ENCODE data around the gene ARG2. TPM values are rescaled to one million over a fixed set of nuclear protein-coding genes. Genes with fewer than 3 reads are reported as not detected.

ARG2 gene
- total and polyA plus RNA-seq, 9 of the 15 experiments (the other 6 are each of a cell fraction or from before 2014, with no cell fraction given): 6.2 to 75.0 (median 17.8) TPM

- POLR2A ChIA-PET: no interaction called here
- no TSS peak for BruUV-seq (replicated peaks)
These were observed 18.9 kb downstream of the ARG2 start for GRCh38 chr14:67638642-67639041.

More at GRCh38 chr14:67638642-67639041, 18.9 kb downstream of the ARG2 start:
- Histone ChIP-seq H3K4me3 (no peak overlapping the region), H3K4me1 (replicated peaks in 1 of 2; ENCODE audit: control insufficient read depth in 2 of 2, insufficient read depth in 2 of 2, low read length in 2 of 2) (peaks cover 0 to 46% of the 10 kb centered on the region in 2 experiments; a peak in 3 of 5 replicates), H3K27ac (ENCODE audit: extremely low read depth, low read depth, low read length) (no peak overlapping the region; the same call in 2 of the 3 replicates), H4K20me1 (replicated peaks; ENCODE audit: control insufficient read depth, insufficient read depth, low read length) (no peaks in the 10 kb centered on the region), H2AFZ (ENCODE audit: low read depth, low read length) (no peak overlapping the region), H3K27me3 (ENCODE audit: control insufficient read depth in 2 of 2, insufficient read depth in 2 of 2, low read length in 2 of 2) (no peaks in the 10 kb centered on the region), H3K36me3 (ENCODE audit: control insufficient read depth, insufficient read depth, low read length) (peaks cover 5% of the 10 kb centered on the region; the same call in 1 of the 3 replicates), H3K9me1 (ENCODE audit: control insufficient read depth, insufficient read depth, low read length) (no peaks in the 10 kb centered on the region), H3K9ac (ENCODE audit: insufficient read depth in 1 of 2, low read depth in 2 of 2, low read length in 2 of 2) (no peak overlapping the region), H3K79me2 (ENCODE audit: control insufficient read depth, insufficient read depth, low read length) (no peaks in the 10 kb centered on the region), H3K9me3 (replicated peaks; ENCODE audit: control insufficient read depth, insufficient read depth, low read depth, low read length) (no peaks in the 10 kb centered on the region), H3K4me2 (ENCODE audit: insufficient read depth, low read length) (no peak overlapping the region)
- TF ChIP-seq, protein P1, sequence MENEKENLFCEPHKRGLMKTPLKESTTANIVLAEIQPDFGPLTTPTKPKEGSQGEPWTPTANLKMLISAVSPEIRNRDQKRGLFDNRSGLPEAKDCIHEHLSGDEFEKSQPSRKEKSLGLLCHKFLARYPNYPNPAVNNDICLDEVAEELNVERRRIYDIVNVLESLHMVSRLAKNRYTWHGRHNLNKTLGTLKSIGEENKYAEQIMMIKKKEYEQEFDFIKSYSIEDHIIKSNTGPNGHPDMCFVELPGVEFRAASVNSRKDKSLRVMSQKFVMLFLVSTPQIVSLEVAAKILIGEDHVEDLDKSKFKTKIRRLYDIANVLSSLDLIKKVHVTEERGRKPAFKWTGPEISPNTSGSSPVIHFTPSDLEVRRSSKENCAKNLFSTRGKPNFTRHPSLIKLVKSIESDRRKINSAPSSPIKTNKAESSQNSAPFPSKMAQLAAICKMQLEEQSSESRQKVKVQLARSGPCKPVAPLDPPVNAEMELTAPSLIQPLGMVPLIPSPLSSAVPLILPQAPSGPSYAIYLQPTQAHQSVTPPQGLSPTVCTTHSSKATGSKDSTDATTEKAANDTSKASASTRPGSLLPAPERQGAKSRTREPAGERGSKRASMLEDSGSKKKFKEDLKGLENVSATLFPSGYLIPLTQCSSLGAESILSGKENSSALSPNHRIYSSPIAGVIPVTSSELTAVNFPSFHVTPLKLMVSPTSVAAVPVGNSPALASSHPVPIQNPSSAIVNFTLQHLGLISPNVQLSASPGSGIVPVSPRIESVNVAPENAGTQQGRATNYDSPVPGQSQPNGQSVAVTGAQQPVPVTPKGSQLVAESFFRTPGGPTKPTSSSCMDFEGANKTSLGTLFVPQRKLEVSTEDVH (IDR thresholded peaks at IDR 0.05; ENCODE audit: low read depth, partially characterized antibody): no peak
- TF ChIP-seq MED1 (CRISPR knock-in tag; IDR thresholded peaks at IDR 0.05; ENCODE audit: borderline replicate concordance): no peak
- TF ChIP-seq, protein P2, sequence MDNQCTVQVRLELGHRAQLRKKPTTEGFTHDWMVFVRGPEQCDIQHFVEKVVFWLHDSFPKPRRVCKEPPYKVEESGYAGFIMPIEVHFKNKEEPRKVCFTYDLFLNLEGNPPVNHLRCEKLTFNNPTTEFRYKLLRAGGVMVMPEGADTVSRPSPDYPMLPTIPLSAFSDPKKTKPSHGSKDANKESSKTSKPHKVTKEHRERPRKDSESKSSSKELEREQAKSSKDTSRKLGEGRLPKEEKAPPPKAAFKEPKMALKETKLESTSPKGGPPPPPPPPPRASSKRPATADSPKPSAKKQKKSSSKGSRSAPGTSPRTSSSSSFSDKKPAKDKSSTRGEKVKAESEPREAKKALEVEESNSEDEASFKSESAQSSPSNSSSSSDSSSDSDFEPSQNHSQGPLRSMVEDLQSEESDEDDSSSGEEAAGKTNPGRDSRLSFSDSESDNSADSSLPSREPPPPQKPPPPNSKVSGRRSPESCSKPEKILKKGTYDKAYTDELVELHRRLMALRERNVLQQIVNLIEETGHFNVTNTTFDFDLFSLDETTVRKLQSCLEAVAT (IDR thresholded peaks at IDR 0.05): no peak
- intact Hi-C loops (cut with micrococcal nuclease) (no loop called here), in situ Hi-C loops (cut with MboI) (no loop called here)
- FAIRE-seq: no peak
- no peak for DNase-seq (ENCODE audit: extremely low read depth in 1 of 4, low spot score in 3 of 4)
- WGBS (ENCODE audit: insufficient coverage, low coverage, missing lambda C conversion rate): 67% methylated on average over 3 of the region's 3 CpGs
- ATAC-seq: no peak
- CTCF ChIA-PET (ENCODE audit: low intra/inter-chr PET ratio): no interaction called here
